HFFc6 (cell line): ENCODE data around the gene SLC27A2. TPM values are rescaled to one million over a fixed set of nuclear protein-coding genes. Genes with fewer than 3 reads are reported as not detected.

Experiments used
- DNase-seq: peaks from one replicate; pipeline ENCODE4 v3.0.0-alpha.2; 2018
- H3K27ac Mint-ChIP-seq: 2 replicates; pipeline ENCODE4 v1.8.0; 2020; ENCODE audit warnings: mild to moderate bottlenecking, mixed read lengths
- H3K27me3 Mint-ChIP-seq: 2 replicates; pipeline ENCODE4 v1.8.0; 2021; ENCODE audit warnings: mild to moderate bottlenecking, moderate library complexity, mixed read lengths; ENCODE audit not compliant: insufficient read depth
- H3K36me3 Mint-ChIP-seq: 2 replicates; pipeline ENCODE4 v1.8.0; 2021; ENCODE audit warnings: low read depth, mixed read lengths
- H3K4me1 Mint-ChIP-seq: 2 replicates; pipeline ENCODE4 v1.8.0; 2020; ENCODE audit warnings: low read depth, mixed read lengths
- H3K4me3 Mint-ChIP-seq: 2 replicates; pipeline ENCODE4 v1.8.0; 2020; ENCODE audit warnings: mild to moderate bottlenecking, moderate library complexity, mixed read lengths
- H3K9me3 Mint-ChIP-seq: 2 replicates; pipeline ENCODE4 v1.8.0; 2020; ENCODE audit warnings: mild to moderate bottlenecking, mixed read lengths
- CTCF ChIP-seq: fragments of 200-600 bp; sonication (generic); IDR thresholded peaks from 2 replicates; pipeline ENCODE4 v1.5.0; 2021; ENCODE audit warnings: antibody characterized with exemption, mild to moderate bottlenecking
- total RNA-seq, 6 experiments: library from RNA; stranded (reverse); fragmentation: NEBNext Ultra II Directional; extraction: Animal tissue kit (Norgen Biotek cat#: 25700); gene quantifications; 2 replicates in 1 of 6; 3 replicates in 5 of 6; pipeline ENCODE4 v1.2.3, GENCODE V29; 2021

Gene SLC27A2
- total RNA-seq, 6 experiments from 2014 or later, result 0.87 to 2.0 (median 1.3) TPM

- H3K4me1 Mint-ChIP-seq, result peaks cover 37% of the 10 kb centered on the region
- H3K36me3 Mint-ChIP-seq, result no peaks in the 10 kb centered on the region
- no peaks in the 10 kb centered on the region; the same call in 1 of the 2 replicates for H3K27me3 Mint-ChIP-seq
- no peak overlapping the region for H3K4me3 Mint-ChIP-seq
- TF ChIP-seq CTCF, result no peak
- no peak for DNase-seq
- no peak overlapping the region for H3K27ac Mint-ChIP-seq
- no peaks in the 10 kb centered on the region for H3K9me3 Mint-ChIP-seq
Observed at GRCh38 chr15:50225938-50226337, 43.9 kb downstream of the SLC27A2 start.

- Mint-ChIP-seq H3K27ac (peak overlapping the region; percentile 84), H3K4me3 (peak overlapping the region; percentile 75), H3K27me3 (no peaks in the 10 kb centered on the region; the same call in 1 of the 2 replicates), H3K4me1 (peaks cover 37% of the 10 kb centered on the region), H3K36me3 (no peaks in the 10 kb centered on the region), H3K9me3 (no peaks in the 10 kb centered on the region)
- TF ChIP-seq CTCF, result no peak
- DNase-seq, result peak; percentile 91
Observed at GRCh38 chr15:50227076-50227475, 45.1 kb downstream of the SLC27A2 start.

GRCh38 chr15:50228866-50229265 lies 46.9 kb downstream of the SLC27A2 start:
- Mint-ChIP-seq H3K4me1 (peaks cover 37% of the 10 kb centered on the region), H3K4me3 (peak overlapping the region; percentile 9; the same call in 1 of the 2 replicates), H3K9me3 (no peaks in the 10 kb centered on the region), H3K27ac (peak overlapping the region; percentile 63), H3K36me3 (no peaks in the 10 kb centered on the region), H3K27me3 (no peaks in the 10 kb centered on the region; the same call in 1 of the 2 replicates)
- no peak for DNase-seq
- no peak for TF ChIP-seq CTCF

- Mint-ChIP-seq H3K27me3 (no peaks in the 10 kb centered on the region; the same call in 1 of the 2 replicates), H3K4me3 (peak overlapping the region; percentile 9; the same call in 1 of the 2 replicates), H3K9me3 (no peaks in the 10 kb centered on the region), H3K4me1 (peaks cover 37% of the 10 kb centered on the region), H3K36me3 (no peaks in the 10 kb centered on the region), H3K27ac (peak overlapping the region; percentile 63)
- DNase-seq, result peak; percentile 54
- no peak for TF ChIP-seq CTCF
Observed at GRCh38 chr15:50229336-50229735, 47.3 kb downstream of the SLC27A2 start.

GRCh38 chr15:50231761-50232160 lies 49.8 kb downstream of the SLC27A2 start:
- Mint-ChIP-seq H3K27me3 (no peaks in the 10 kb centered on the region; the same call in 1 of the 2 replicates), H3K4me1 (peaks cover 38% of the 10 kb centered on the region), H3K27ac (no peak overlapping the region), H3K36me3 (no peaks in the 10 kb centered on the region), H3K9me3 (no peaks in the 10 kb centered on the region), H3K4me3 (no peak overlapping the region)
- no peak for TF ChIP-seq CTCF
- no peak for DNase-seq

- Mint-ChIP-seq H3K27me3 (no peaks in the 10 kb centered on the region; the same call in 1 of the 2 replicates), H3K27ac (no peak overlapping the region), H3K9me3 (no peaks in the 10 kb centered on the region), H3K4me3 (no peak overlapping the region), H3K36me3 (no peaks in the 10 kb centered on the region), H3K4me1 (peaks cover 28% of the 10 kb centered on the region)
- DNase-seq, result no peak
- TF ChIP-seq CTCF, result no peak
Observed at GRCh38 chr15:50232791-50233190, 50.8 kb downstream of the SLC27A2 start.
